Naive thymus-derived CD8-positive, alpha-beta T cell (primary cell): Measurements from ENCODE around the gene DIAPH3. TPM values are rescaled to one million over a fixed set of nuclear protein-coding genes. Genes with fewer than 3 reads are reported as not detected.

Experiments used
- ATAC-seq, 2 donors: fragments of 150-1000 bp; cut with Tn5 transposase in 1 of 2; sonication (Bioruptor Pico), chemical (Tn5 transposase) in 1 of 2; 1 replicate in 1 of 2; 2 replicates in 1 of 2; pipeline ENCODE4 v1.10.0; 2021; ENCODE audit warnings: mild to moderate bottlenecking in 2 of 2, moderate library complexity in 2 of 2
- POLR2A ChIA-PET: fragments of 350-600 bp; sonication (Branson Sonifier 250); formaldehyde crosslinking; loops from one replicate; lab custom pipeline; 2021; ENCODE audit warnings: antibody characterized with exemption; lab: Charles Lee
- DNase-seq, 10 donors: peaks; one replicate each; pipeline versions ENCODE4 v3.0.0 to v3.0.0-alpha.2; 2020 to 2022
- H3K27ac Mint-ChIP-seq, 10 donors: one replicate each; pipeline ENCODE4 v1.8.0; 2020 to 2022; ENCODE audit warnings: mild to moderate bottlenecking in 10 of 10, mixed read lengths in 10 of 10, moderate library complexity in 4 of 10, inconsistent platforms in 1 of 10
- H3K27me3 Mint-ChIP-seq, 5 donors: one replicate each; pipeline ENCODE4 v1.8.0; 2021 to 2022; ENCODE audit warnings: mixed read lengths in 5 of 5
- H3K36me3 Mint-ChIP-seq, 3 donors: one replicate each; pipeline ENCODE4 v1.8.0; 2020 to 2022; ENCODE audit warnings: mixed read lengths in 3 of 3, mild to moderate bottlenecking in 2 of 3, inconsistent platforms in 1 of 3
- H3K4me1 Mint-ChIP-seq, 4 donors: one replicate each; pipeline ENCODE4 v1.8.0; 2021 to 2022; ENCODE audit warnings: mixed read lengths in 4 of 4
- H3K4me3 Mint-ChIP-seq, 10 donors: one replicate each; pipeline ENCODE4 v1.8.0; 2020 to 2022; ENCODE audit warnings: mild to moderate bottlenecking in 10 of 10, mixed read lengths in 10 of 10, moderate library complexity in 6 of 10, inconsistent platforms in 1 of 10
- H3K9me3 Mint-ChIP-seq, 9 donors: one replicate each; pipeline ENCODE4 v1.8.0; 2020 to 2022; ENCODE audit warnings: mixed read lengths in 9 of 9, mild to moderate bottlenecking in 3 of 9, inconsistent platforms in 1 of 9, moderate library complexity in 1 of 9
- polyA plus RNA-seq, 3 donors: library from polyadenylated mRNA; unstranded; fragments of 300-500 nt; fragmentation: Illumina TruSeq; gene quantifications; one replicate each; pipeline ENCODE4 v1.2.3, GENCODE V29; 2021
- total RNA-seq, 8 experiments: library from RNA in 2 of 8; stranded (reverse) in 2 of 8; gene quantifications; one replicate each; pipeline ENCODE4 v1.2.3 and lab custom pipeline; 2021 to 2026

The DIAPH3 gene
- total and polyA plus RNA-seq, 5 experiments from 2014 or later: 0.02 to 0.05 TPM; not detected in 3

- peaks cover 0 to 3% (median 0%) of the 10 kb centered on the region in 5 donors for H3K27me3 Mint-ChIP-seq
- no peak overlapping the region for H3K4me3 Mint-ChIP-seq
- ATAC-seq (no peak), DNase-seq (no peak)
- peaks cover 0 to 11% (median 5%) of the 10 kb centered on the region in 9 donors for H3K9me3 Mint-ChIP-seq
- POLR2A ChIA-PET: no interaction called here
- no peaks in the 10 kb centered on the region for H3K4me1 Mint-ChIP-seq
- H3K36me3 Mint-ChIP-seq: peaks cover 0 to 7% (median 4%) of the 10 kb centered on the region in 3 donors
- no peak overlapping the region for H3K27ac Mint-ChIP-seq
Observed at GRCh38 chr13:59954601-59955000, 209.1 kb downstream of the DIAPH3 start.

- H3K4me1 Mint-ChIP-seq: no peaks in the 10 kb centered on the region
- DNase-seq (no peak), ATAC-seq (no peak)
- peaks cover 0 to 9% (median 5%) of the 10 kb centered on the region in 9 donors for H3K9me3 Mint-ChIP-seq
- POLR2A ChIA-PET: no interaction called here
- peaks cover 0 to 3% (median 0%) of the 10 kb centered on the region in 5 donors for H3K27me3 Mint-ChIP-seq
- peaks cover 0 to 7% (median 4%) of the 10 kb centered on the region in 3 donors for H3K36me3 Mint-ChIP-seq
- no peak overlapping the region for H3K27ac Mint-ChIP-seq
- no peak overlapping the region for H3K4me3 Mint-ChIP-seq
Observed at GRCh38 chr13:59951011-59951410, 212.7 kb downstream of the DIAPH3 start.

- H3K9me3 Mint-ChIP-seq: peaks cover 0 to 1% (median 0%) of the 10 kb centered on the region in 9 donors
- no peak overlapping the region for H3K27ac Mint-ChIP-seq
- ATAC-seq (no peak), DNase-seq (no peak)
- no peaks in the 10 kb centered on the region for H3K4me1 Mint-ChIP-seq
- H3K36me3 Mint-ChIP-seq: peaks cover 0 to under 1% (median 0%) of the 10 kb centered on the region in 3 donors
- H3K27me3 Mint-ChIP-seq: peaks cover 0 to 6% (median 0%) of the 10 kb centered on the region in 5 donors
- POLR2A ChIA-PET: no interaction called here
- no peak overlapping the region for H3K4me3 Mint-ChIP-seq
Observed at GRCh38 chr13:59950266-59950665, 213.5 kb downstream of the DIAPH3 start.

GRCh38 chr13:59948686-59949085 is 215.0 kb downstream of the DIAPH3 start:
- ATAC-seq: no peak
- H3K27ac Mint-ChIP-seq: no peak overlapping the region
- no peaks in the 10 kb centered on the region for H3K36me3 Mint-ChIP-seq
- H3K4me3 Mint-ChIP-seq: no peak overlapping the region
- no peaks in the 10 kb centered on the region for H3K4me1 Mint-ChIP-seq
- peaks cover 0 to 12% (median 0%) of the 10 kb centered on the region in 5 donors for H3K27me3 Mint-ChIP-seq
- DNase-seq: no peak
- POLR2A ChIA-PET: no interaction called here
- H3K9me3 Mint-ChIP-seq: no peaks in the 10 kb centered on the region

- no peak for DNase-seq
- Mint-ChIP-seq H3K4me1 (no peaks in the 10 kb centered on the region), H3K4me3 (no peak overlapping the region), H3K9me3 (no peaks in the 10 kb centered on the region), H3K27ac (no peak overlapping the region), H3K36me3 (no peaks in the 10 kb centered on the region), H3K27me3 (peaks cover 0 to 12% (median 0%) of the 10 kb centered on the region in 5 donors)
- ATAC-seq: no peak
- POLR2A ChIA-PET: no interaction called here
Observed at GRCh38 chr13:59946944-59947343, 216.8 kb downstream of the DIAPH3 start.

GRCh38 chr13:59931621-59932020 is 232.1 kb downstream of the DIAPH3 start:
- H3K4me1 Mint-ChIP-seq: no peaks in the 10 kb centered on the region

GRCh38 chr13:59924256-59924655 is 239.5 kb downstream of the DIAPH3 start:
- POLR2A ChIA-PET: no interaction called here
- no peak for DNase-seq
- no peak for ATAC-seq
- Mint-ChIP-seq H3K9me3 (peaks cover 3 to 27% (median 18%) of the 10 kb centered on the region in 9 donors), H3K4me1 (no peaks in the 10 kb centered on the region), H3K36me3 (peaks cover 0 to 19% (median 8%) of the 10 kb centered on the region in 3 donors), H3K4me3 (no peak overlapping the region), H3K27ac (no peak overlapping the region), H3K27me3 (no peaks in the 10 kb centered on the region)

More at GRCh38 chr13:59931621-59932020, 232.1 kb downstream of the DIAPH3 start:
- H3K4me3 Mint-ChIP-seq: no peak overlapping the region
- H3K27me3 Mint-ChIP-seq: peaks cover 0 to 4% (median 0%) of the 10 kb centered on the region in 5 donors
- peaks cover 0 to 19% (median 8%) of the 10 kb centered on the region in 3 donors for H3K36me3 Mint-ChIP-seq
- no peak for ATAC-seq
- peaks cover 2 to 27% (median 19%) of the 10 kb centered on the region in 9 donors for H3K9me3 Mint-ChIP-seq
- POLR2A ChIA-PET: no interaction called here
- DNase-seq: no peak
- no peak overlapping the region for H3K27ac Mint-ChIP-seq

GRCh38 chr13:59915252-59915651 is 248.5 kb downstream of the DIAPH3 start:
- Mint-ChIP-seq H3K9me3 (no peaks in the 10 kb centered on the region), H3K4me1 (no peaks in the 10 kb centered on the region), H3K4me3 (no peak overlapping the region), H3K27me3 (peaks cover 0 to 3% (median 0%) of the 10 kb centered on the region in 5 donors), H3K27ac (no peak overlapping the region), H3K36me3 (no peaks in the 10 kb centered on the region)
- DNase-seq: no peak
- no peak for ATAC-seq
- POLR2A ChIA-PET: no interaction called here

- Mint-ChIP-seq H3K9me3 (no peaks in the 10 kb centered on the region), H3K4me1 (no peaks in the 10 kb centered on the region), H3K36me3 (no peaks in the 10 kb centered on the region), H3K4me3 (no peak overlapping the region), H3K27ac (no peak overlapping the region), H3K27me3 (peaks cover 0 to 3% (median 0%) of the 10 kb centered on the region in 5 donors)
- POLR2A ChIA-PET: no interaction called here
- ATAC-seq: no peak
- no peak for DNase-seq
Observed at GRCh38 chr13:59914556-59914955, 249.2 kb downstream of the DIAPH3 start.

GRCh38 chr13:59906413-59907049 is 257.2 kb downstream of the DIAPH3 start:
- ATAC-seq: no peak
- Mint-ChIP-seq H3K9me3 (no peaks in the 10 kb centered on the region), H3K4me3 (no peak overlapping the region), H3K36me3 (no peaks in the 10 kb centered on the region), H3K4me1 (no peaks in the 10 kb centered on the region), H3K27ac (no peak overlapping the region), H3K27me3 (no peaks in the 10 kb centered on the region)
- POLR2A ChIA-PET: no interaction called here
- DNase-seq: no peak

- Mint-ChIP-seq H3K4me1 (peaks cover 0 to 7% (median 4%) of the 10 kb centered on the region in 4 donors), H3K9me3 (no peaks in the 10 kb centered on the region), H3K4me3 (no peak overlapping the region), H3K27me3 (no peaks in the 10 kb centered on the region), H3K36me3 (no peaks in the 10 kb centered on the region), H3K27ac (no peak overlapping the region)
- POLR2A ChIA-PET: no interaction called here
- ATAC-seq (no peak), DNase-seq (no peak)
Observed at GRCh38 chr13:59901191-59901590, 262.5 kb downstream of the DIAPH3 start.

- peaks cover 0 to 7% (median 4%) of the 10 kb centered on the region in 4 donors for H3K4me1 Mint-ChIP-seq
- no peaks in the 10 kb centered on the region for H3K27me3 Mint-ChIP-seq
- no peak overlapping the region for H3K27ac Mint-ChIP-seq
- DNase-seq: no peak
- H3K36me3 Mint-ChIP-seq: no peaks in the 10 kb centered on the region
- no peak overlapping the region for H3K4me3 Mint-ChIP-seq
- ATAC-seq: no peak
- POLR2A ChIA-PET: no interaction called here
- no peaks in the 10 kb centered on the region for H3K9me3 Mint-ChIP-seq
Observed at GRCh38 chr13:59898066-59898465, 265.7 kb downstream of the DIAPH3 start.

- ATAC-seq: no peak
- POLR2A ChIA-PET: no interaction called here
- no peaks in the 10 kb centered on the region for H3K9me3 Mint-ChIP-seq
- no peak overlapping the region for H3K27ac Mint-ChIP-seq
- no peak overlapping the region for H3K4me3 Mint-ChIP-seq
- no peaks in the 10 kb centered on the region for H3K27me3 Mint-ChIP-seq
- no peaks in the 10 kb centered on the region for H3K36me3 Mint-ChIP-seq
- DNase-seq: no peak
- H3K4me1 Mint-ChIP-seq: no peaks in the 10 kb centered on the region
Observed at GRCh38 chr13:59893266-59893665, 270.5 kb downstream of the DIAPH3 start.

GRCh38 chr13:59891053-59891452 is 272.7 kb downstream of the DIAPH3 start:
- DNase-seq (no peak), ATAC-seq (no peak)
- Mint-ChIP-seq H3K27ac (no peak overlapping the region), H3K9me3 (no peaks in the 10 kb centered on the region), H3K4me1 (no peaks in the 10 kb centered on the region), H3K4me3 (no peak overlapping the region), H3K36me3 (no peaks in the 10 kb centered on the region), H3K27me3 (no peaks in the 10 kb centered on the region)
- POLR2A ChIA-PET: no interaction called here
